Measurements from ENCODE around the gene RPS6KA3.
"Not testable (repeated sequence)": the region's sequence is repeated elsewhere in the genome, so short reads cannot be mapped to it uniquely, and the experiment has no call there.

The RPS6KA3 gene

DNA sequence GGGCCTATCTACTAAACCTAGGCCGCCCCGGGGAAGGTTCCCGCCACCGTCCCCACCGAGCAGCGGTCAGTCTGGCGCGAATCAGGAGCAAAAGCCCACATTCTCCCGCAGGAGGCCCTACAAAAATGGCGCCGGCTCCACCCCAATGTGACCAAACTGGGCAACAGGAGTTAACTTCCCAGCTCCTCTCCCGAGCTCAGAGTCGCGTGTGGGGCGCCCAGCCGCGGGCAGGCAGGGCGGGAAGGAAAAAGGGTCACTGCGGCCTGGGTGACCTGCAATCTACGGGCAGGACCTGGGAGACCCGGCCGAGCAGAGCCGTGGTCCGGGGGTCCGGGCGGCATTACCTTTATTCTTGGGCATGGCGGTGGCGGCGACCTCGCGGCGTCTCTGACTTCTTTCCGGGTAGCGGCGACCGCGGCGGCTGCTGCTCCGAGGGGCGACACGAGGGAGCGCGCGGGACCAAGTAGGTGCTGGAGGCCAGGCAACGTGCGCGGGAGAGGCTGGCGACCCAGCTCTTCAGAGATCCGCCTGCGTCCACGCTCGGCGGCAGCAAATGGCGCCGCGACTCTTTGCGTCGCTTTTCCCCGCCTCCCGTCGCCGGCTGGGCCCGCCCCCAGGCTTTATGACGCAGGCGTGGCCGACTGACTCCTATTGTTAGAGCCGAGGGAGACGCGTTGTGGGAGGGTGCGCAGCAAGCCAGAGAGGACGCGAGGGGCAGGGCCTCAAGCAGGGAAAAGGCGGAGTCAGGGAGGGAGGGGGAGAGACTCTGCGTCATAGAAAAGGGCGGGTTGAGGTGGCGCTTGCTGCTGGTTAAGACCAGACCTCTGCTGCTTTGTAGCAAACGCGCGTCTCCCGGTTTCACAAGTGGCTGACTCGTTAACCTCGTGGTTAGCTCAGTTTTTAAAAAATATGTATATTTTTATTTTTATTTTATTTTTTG lies 125.2 kb downstream of the RPS6KA3 start, which contains the start of gene EIF1AX:
EIF1AX (minus strand) TSS at position 558 of the 940 bp plus-strand sequence; CDS start at position 360, 198 bp downstream.
- peak; percentile 90 to 99 (median 91) for DNase-seq

DNA sequence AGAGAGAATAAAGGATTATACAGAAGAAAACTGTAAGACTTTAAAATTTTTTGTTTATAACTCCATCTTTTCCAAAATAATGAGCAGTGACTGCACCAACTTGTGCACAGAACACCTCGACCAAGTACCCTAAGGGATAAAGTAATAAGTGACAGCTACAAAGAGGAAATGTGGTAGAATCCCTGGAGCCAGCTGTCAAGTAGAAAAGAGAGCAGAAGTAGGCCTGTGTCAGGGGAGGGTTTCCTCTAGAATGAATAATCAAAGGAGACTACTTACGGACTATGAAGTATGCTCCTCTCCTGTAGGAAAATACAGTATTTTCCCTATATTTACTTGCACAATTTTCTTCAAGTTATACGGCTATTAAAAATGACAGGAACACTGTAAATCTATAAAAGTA lies 126.3 kb downstream of the RPS6KA3 start:
- peak in 1 of 5 donors; percentile 10 for DNase-seq

DNA sequence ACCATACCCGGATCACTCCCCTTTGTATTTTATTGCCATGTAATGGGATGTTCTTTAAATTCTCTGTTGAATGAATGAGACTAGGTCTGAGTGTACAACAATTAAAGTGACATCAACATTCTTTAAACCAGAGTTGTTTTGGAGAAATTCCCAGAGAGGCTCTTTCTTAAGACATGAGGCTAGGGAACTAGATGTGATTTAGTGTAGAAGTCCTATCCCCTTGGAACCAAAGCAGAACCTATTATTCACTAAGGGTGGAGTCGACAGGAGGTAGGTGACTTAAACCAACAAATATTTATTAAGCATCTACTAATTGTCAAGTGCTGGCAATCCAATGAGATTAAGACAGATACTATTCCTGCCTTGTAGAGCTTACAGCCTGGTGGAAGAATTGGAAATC lies 126.7 kb downstream of the RPS6KA3 start:
- DNase-seq: no peak

DNA sequence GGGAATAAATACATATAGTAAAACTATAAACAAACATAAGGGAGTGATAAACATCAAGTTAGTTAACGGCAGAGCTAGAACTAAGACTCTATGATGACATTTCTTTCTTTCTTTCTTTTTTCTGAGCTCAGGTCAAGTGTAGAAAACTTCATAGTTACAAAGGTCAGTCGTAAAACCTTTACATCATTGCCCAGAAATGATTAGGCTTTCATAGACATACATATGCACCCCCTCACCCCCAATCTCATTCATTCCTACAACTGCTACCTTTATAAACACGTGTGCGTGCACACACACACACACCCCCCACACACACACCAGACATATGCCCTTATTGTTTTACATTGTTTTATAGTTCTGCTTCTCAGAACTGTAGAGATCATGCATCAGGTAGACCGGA lies 130.8 kb downstream of the RPS6KA3 start:
- no peak for DNase-seq

DNA sequence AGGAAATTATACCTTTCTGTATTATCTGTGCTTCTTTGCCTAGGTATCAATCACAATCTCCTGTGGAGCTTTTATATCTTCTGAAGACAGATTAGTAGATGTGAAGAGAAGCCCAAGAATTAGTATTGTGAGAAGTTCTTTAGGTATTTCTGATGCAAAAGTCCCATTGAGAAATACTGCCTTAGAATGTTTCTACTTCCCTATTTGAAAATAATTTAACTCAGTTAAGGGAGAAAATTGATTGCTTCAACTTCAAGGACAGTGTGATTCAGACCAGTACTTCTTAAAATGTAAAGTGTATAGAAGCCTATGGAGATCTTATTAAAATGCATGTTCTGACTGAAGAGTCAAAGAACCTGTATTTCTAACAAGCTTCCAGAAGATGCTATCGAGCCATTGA lies 134.0 kb downstream of the RPS6KA3 start:
- DNase-seq: no peak

DNA sequence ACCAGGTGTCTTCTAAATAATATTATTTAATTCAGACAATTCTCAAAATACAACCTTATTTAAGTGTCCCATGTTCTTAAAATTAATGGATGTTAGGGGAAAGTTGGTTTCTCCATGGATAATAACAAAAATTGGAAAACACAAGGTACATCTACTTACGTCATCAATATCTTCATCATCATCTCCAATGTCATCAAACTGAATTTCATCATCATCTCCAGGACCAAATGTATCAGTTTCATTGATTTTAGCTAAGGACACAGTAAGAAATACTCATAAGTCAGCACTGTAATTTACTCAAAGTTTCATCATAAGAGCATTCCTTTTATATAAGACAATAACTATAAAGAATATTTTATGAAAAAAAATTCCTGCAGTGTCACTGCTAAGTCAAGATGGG lies 136.4 kb downstream of the RPS6KA3 start:
- no peak for DNase-seq

DNA sequence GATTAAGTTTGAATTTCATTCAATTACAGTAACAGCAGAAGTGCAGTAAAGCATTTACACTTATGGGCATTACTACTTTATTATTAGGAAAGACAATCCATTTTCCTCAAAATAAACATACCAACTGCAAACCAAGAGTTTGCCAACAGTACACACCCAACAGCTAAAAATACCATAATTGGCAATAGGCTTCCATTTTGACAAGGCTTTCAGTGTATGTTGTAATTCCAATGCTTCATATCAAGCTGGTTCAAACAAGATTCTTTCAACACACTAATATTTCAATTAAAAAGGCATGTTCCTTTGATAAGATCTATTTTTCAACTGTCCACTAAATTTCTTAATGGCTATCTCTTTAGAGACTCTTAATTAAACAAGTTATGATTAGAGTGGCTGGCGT lies 137.2 kb downstream of the RPS6KA3 start:
- DNase-seq: no peak

DNA sequence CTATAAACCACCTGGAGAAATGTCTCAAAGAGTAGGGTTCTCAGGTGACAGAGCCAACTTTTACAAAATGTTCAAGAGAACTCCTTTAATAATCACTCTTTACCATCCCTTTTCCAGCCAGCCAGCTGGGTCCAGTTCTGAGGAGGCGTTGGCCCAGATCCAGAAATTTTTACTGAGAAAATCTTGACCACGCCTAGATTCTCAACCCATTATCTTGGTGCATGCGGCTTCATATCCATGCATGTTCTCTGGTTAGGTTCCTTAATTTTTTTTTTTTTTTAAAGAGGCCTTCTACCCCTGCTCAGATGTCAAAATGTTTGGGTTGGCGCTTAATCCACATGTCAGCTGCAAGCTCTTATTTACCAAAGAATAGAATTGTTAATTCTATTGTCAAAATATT lies 138.0 kb downstream of the RPS6KA3 start:
- no peak for DNase-seq

DNA sequence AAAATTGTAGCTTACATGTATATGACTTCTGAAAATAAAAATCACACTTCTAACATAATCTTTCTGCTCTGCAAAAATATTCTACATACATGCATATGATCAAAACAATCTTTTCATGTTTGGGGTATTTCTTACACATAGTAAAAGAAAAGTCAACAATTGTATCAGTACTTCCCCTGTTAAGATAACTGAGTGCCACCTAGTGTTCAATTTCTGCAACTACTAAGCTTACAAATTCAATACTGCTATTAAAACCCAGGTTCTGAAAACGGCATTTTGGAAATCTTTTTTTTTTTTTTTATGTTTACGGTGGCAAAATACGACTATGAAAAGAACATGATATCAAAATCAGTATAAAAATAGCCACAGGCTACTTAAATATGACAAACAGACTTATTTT lies 139.3 kb downstream of the RPS6KA3 start:
- not testable (repeated sequence) for DNase-seq

DNA sequence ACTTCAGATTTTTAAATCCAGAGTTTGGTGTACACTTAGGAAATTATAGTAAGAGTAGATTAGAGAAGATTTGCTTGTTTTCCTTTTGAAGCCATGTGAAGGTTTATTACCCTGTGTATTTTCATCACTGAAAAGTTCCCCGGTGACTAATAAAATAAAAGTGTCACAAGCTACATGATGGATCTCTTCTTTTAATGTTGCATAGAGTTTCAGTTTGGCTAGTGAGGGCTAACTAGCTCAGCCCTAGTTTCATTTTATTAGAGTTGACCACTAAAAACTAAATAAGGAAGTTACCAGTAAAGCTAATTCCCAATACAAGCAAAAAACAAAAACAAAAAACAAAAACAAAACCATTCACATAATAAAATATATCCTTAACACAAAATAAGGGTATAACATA lies 139.9 kb downstream of the RPS6KA3 start:
- DNase-seq: not testable (repeated sequence)

DNA sequence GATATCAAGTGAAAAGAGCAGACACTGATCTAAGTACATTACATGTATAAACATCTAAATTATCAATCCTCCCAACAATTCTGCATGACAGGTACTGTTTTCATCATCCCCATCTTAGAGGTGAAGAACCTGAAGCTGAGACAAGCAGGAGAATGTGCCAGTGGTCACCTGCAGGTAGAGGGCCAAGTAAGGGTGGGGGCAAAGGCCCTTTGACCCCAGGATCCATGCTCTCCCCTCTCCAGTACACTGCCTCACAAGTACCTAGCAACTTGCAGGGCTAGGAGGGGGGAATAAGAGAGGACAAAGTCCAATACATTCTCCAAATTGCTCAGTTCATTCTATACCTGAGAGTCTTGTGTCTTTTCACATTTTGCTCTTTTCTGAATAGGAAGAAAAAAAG lies 141.7 kb downstream of the RPS6KA3 start:
- no peak for DNase-seq

DNA sequence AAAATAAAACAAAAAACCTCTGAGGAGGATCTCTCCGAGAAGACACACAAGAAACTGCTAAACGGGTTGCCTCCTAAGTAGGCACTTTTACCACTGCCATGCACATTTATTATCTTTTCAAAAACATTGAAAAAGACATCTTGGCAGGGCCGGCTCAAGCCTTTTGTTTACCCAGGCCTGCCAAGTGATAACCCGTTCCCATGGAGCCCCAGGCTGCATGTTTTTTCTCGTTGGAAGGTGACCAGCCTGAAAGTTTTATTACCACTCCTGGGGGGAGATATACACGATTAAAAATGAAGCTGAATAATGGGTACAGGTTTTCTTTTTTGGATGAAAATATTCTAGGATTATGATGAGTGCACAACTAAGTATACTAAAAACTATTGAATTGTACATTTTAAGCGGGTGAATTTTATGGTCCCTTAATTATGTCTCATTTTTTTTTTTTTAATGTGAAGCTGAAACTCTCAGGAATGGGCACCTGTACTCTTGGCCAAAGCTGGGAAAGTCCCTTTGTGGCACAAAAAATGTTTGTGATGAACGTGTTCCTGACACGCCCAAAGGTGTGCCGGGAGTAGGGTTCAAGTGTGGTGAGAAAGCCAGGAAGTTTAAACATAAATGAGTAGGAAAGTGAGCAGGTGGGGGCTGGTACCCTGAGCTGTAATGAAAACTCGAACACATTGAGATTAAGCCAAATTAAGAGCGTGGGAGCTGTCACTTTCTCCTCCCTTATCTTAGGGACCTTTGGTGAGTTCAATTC lies 148.5 kb downstream of the RPS6KA3 start:
- DNase-seq: no peak

DNA sequence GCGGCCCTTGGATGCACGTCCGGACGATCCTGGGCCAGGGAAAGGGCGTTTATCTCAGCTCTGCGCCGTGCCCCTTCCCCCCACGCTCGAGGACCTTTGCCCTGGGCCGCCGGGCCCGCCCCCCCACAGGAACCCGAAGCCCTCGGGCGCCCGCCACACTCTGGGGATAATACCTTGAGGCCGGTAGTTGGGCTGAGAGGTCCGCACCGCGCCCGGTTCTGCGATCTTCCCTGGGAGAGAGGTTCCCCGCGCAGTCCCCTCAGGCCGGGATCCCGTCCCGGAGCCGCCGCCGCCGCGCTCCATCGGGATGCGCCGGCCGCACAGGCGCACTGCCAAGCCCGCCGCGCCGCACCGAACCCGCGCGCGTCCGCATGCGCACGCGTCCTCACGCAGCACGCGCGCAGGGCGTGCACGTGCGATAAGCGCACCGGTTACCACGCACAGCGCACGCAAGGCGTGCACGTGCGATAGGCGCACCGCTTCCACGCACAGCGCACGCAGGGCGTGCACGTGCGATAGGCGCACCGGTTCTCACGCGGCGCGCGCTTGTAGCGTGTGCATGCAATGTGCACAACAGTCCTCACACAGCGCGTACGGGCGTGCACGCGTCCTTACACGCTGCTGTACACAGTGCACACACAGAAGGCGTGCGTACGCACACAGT lies 150.0 kb downstream of the RPS6KA3 start, which contains the start of gene MAP7D2:
MAP7D2 (minus strand) TSS at position 331 of the 664 bp plus-strand sequence; CDS start at position 303, 28 bp downstream.
- no peak for DNase-seq

DNA sequence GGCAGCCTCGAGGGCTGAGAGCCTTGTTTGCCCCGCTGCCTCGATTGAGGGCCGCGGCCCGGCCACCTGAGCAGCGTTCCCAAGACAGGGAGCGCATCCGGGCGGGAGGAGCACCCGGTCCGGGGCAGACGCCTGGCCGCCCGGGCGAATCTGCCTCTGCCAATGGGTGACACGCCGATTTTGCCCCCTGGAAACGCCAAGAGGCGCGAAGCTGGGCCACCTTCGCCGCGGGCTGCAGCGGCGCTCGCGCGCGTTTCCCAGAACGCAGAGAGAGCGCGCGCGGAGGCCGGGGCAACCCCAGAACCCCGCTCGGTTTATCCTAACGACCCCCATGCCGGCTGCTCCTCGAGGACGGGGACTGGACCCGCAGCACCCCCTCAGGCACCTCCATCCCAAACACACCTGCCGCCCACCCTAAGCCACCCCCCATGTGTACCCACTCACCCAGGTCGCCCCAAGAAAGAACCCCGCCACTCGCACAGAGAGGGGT lies 150.6 kb downstream of the RPS6KA3 start:
- DNase-seq: no peak

DNA sequence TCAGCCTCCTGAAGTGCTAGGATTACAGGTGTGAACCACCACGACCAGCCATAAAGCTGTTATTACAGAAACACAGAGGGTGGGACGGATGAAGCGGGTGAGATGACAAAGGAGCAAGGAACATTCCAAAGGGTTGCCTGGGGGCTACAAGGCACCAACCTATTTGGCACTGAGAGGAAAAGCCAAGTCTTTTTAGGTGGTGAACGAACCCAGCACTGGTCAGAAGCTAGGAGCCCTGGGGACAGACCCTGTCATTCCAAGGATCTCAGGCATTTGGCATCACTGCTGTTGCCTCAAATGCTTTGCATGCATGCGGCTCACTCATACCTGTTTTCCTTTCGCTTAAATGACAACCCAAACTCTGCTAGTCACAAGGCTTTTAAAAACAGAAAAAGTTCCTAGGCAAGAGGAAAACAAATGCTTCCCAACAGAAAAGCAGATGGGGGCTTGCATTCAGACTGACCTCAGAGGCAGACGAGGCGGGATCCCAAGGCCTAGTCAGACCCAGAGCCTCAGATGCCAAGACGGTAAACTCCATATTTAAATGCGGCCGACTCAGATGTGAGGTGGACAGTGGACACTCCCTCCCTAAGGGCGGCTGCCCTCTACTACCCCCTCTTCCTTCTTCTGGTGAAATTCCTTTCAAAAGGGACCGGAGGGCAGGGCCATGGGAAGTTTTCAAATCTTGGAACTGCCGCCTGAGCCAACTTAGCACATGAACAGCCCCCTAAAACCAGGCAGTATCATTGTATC lies 154.5 kb downstream of the RPS6KA3 start:
- DNase-seq: no peak

DNA sequence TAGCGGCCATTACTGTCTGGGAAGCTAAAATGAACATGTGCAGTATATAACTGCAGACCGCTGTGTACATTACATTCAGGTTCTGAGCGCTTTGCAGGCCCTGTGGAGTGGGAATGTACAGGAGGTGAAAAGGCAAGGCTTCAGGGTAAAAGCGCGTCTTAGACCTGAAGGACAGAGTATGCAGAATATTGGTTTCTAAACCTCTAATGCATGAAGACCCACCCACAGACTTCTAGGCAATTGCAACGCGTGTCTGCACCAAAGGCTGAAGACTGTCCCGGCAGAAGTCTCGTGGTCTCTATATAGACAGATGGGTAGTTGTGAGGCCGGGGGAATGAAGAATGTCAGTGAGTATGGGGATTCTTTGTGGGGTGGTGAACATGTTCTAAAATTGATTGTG lies 155.4 kb downstream of the RPS6KA3 start:
- DNase-seq: no peak

DNA sequence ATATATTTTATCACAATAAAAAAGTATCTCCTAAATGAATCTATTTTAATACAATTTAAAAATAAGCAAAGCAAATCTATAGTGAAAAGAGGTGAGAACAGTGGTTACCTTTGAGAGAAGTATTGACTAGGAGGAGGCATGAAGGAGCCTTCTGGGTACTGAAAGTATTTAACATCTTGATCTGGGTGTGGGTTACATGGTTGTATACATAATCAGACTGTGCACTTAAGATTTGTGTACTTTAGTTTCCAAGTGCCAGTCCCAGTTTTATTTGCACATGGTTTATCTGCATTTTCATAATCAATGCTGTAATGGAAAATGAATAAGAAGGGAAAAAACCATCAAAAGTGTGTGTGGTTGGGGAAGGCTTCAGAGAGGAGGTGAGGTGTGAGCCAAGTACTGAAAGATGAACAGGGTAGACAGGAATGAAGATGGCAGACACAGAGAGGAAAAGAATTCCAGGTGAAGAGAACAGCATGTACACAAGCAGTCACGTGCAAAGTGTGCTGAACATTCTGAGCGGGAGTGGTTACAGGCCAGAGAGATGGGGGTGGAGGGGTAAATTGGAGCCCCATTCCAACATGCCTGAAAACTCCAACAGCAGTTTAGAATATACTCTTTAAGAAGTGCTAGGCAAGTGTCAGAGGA lies 164.7 kb downstream of the RPS6KA3 start:
- no peak for DNase-seq

All from T-helper 1 cell (primary cell).